ENCODE measurements around the gene PLK2. TPM values are rescaled to one million over a fixed set of nuclear protein-coding genes. Genes with fewer than 3 reads are reported as not detected.

The PLK2 gene
- total and polyA plus RNA-seq, 2 of the 8 experiments (the other 6 are each of a cell fraction or from before 2014, with no cell fraction given) = 5.8 to 20.6 TPM

DNA sequence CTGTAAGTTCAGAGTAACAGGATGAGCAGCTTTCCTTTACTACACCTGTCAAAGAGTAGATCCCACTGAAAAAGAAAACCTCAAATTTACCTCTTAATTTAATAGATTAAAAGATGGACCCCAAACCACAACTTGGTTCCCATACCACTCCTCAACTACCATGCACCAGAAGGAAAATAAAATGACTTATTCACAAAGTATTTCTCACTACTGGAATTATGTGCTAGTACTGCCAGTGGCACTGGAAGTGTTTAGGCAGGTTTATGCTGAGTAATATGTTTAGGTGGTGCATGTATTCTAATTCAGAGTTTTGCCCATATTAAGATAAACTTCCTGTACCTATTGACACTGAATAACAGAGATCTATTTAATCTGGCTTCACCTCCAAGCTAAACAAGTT is 6.6 kb downstream of the PLK2 start:
- no peak overlapping the region for H3K4me3 ChIP-seq (ENCODE audit: extremely low read depth in 1 of 4, insufficient read depth in 2 of 4, low read depth in 3 of 4, low read length in 4 of 4)
- H4K8ac ChIP-seq (ENCODE audit: extremely low read depth, insufficient read depth, low read length) = no peak overlapping the region
- H3K27ac ChIP-seq (ENCODE audit: low read depth, low read length) = no peak overlapping the region
- H2AFZ ChIP-seq (ENCODE audit: low read length) = no peak overlapping the region
- no peaks in the 10 kb centered on the region for H4K20me1 ChIP-seq (replicated peaks in 1 of 2; ENCODE audit: control insufficient read depth in 1 of 2, insufficient read depth in 2 of 2, low read length in 2 of 2)
- H2BK12ac ChIP-seq (ENCODE audit: low read depth, low read length) = no peak overlapping the region
- ChIA-PET CTCF (ENCODE audit: partially characterized antibody) (no interaction called here), POLR2A (ENCODE audit: partially characterized antibody) (no interaction called here)
- no peak overlapping the region for H4K91ac ChIP-seq (replicated peaks; ENCODE audit: insufficient read length, low read length)
- H2BK20ac ChIP-seq (ENCODE audit: low read length) = no peak overlapping the region
- H3K27me3 ChIP-seq (replicated peaks in 1 of 4; ENCODE audit: control insufficient read depth in 3 of 4, extremely low read depth in 1 of 4, insufficient read depth in 3 of 4, low read length in 3 of 4) = no peaks in the 10 kb centered on the region
- no peaks in the 10 kb centered on the region for H3K79me2 ChIP-seq (ENCODE audit: control insufficient read depth in 1 of 2, insufficient read depth in 2 of 2, low read length in 2 of 2)
- peaks cover 8 to 35% (median 26%) of the 10 kb centered on the region in 4 experiments for H3K36me3 ChIP-seq (ENCODE audit: control insufficient read depth in 2 of 4, insufficient read depth in 4 of 4, low read length in 3 of 4)
- H3K9me3 ChIP-seq (ENCODE audit: insufficient read depth in 2 of 2, low read depth in 1 of 2, low read length in 1 of 2) = no peaks in the 10 kb centered on the region
- H3K9ac ChIP-seq (replicated peaks in 1 of 4; ENCODE audit: extremely low read depth in 1 of 4, low read depth in 3 of 4, low read length in 3 of 4) = no peak overlapping the region
- H3K18ac ChIP-seq (ENCODE audit: extremely low read depth, low read length) = no peak overlapping the region
- no peak overlapping the region for H2BK5ac ChIP-seq (ENCODE audit: low read depth, low read length)
- FAIRE-seq (no peak), DNase-seq (ENCODE audit: low read depth in 1 of 2, low spot score in 2 of 2) (no peak)
- no peak overlapping the region for H2BK15ac ChIP-seq (ENCODE audit: low read length)
- H3K14ac ChIP-seq (ENCODE audit: insufficient read length) = no peak overlapping the region
- TF ChIP-seq KDM1A (IDR thresholded peaks at IDR 0.05; ENCODE audit: borderline replicate concordance, low read length) (no peak), TAF7 (optimal IDR thresholded peaks at IDR 0.05; ENCODE audit: borderline replicate concordance, low read depth, low read length) (no peak), RFX5 (IDR thresholded peaks at IDR 0.05; ENCODE audit: borderline replicate concordance, low read depth, low read length) (no peak), SP2 (IDR thresholded peaks at IDR 0.05; ENCODE audit: low read length) (no peak)
- H3K23me2 ChIP-seq (ENCODE audit: low read depth, low read length) = no peaks in the 10 kb centered on the region
- no peak overlapping the region for H3K23ac ChIP-seq (ENCODE audit: insufficient read length)
- H2AK5ac ChIP-seq (ENCODE audit: low read depth, low read length) = no peak overlapping the region
- H3K56ac ChIP-seq (replicated peaks; ENCODE audit: insufficient read length, low read depth, low read length) = no peak overlapping the region
- no peak overlapping the region for H3K4me2 ChIP-seq (ENCODE audit: insufficient read depth in 1 of 2, low read depth in 2 of 2, low read length in 2 of 2)
- no peaks in the 10 kb centered on the region for H3K79me1 ChIP-seq (ENCODE audit: low read depth, low read length)
- peaks cover 0 to under 1% (median 0%) of the 10 kb centered on the region in 4 experiments; a peak in 1 of 7 replicates for H3K4me1 ChIP-seq (replicated peaks in 1 of 4; ENCODE audit: control insufficient read depth in 3 of 4, insufficient read depth in 4 of 4, low read length in 3 of 4)
- no peak overlapping the region for H2BK120ac ChIP-seq (replicated peaks; ENCODE audit: low read depth, low read length)
- H4K5ac ChIP-seq (ENCODE audit: insufficient read length, low read depth, low read length) = no peak overlapping the region
- no peak overlapping the region for H3K4ac ChIP-seq (replicated peaks; ENCODE audit: insufficient read length, low read depth, low read length)
